IgD-negative memory B cell (primary cell): Measurements from ENCODE around the gene ZFP30. TPM values are rescaled to one million over a fixed set of nuclear protein-coding genes. Genes with fewer than 3 reads are reported as not detected.

ENCODE experiments used
- H3K27ac Mint-ChIP-seq, 3 donors: one replicate each; pipeline ENCODE4 v1.8.0; 2020 to 2022; ENCODE audit warnings: mild to moderate bottlenecking in 3 of 3, mixed read lengths in 3 of 3, moderate library complexity in 1 of 3
- H3K27me3 Mint-ChIP-seq: one replicate; pipeline ENCODE4 v1.8.0; 2021; ENCODE audit warnings: mixed read lengths
- H3K36me3 Mint-ChIP-seq: one replicate; pipeline ENCODE4 v1.8.0; 2020; ENCODE audit warnings: mild to moderate bottlenecking, mixed read lengths
- H3K4me1 Mint-ChIP-seq, 3 donors: one replicate each; pipeline ENCODE4 v1.8.0; 2020 to 2022; ENCODE audit warnings: mixed read lengths in 3 of 3, mild to moderate bottlenecking in 1 of 3
- H3K4me3 Mint-ChIP-seq, 4 donors: one replicate each; pipeline ENCODE4 v1.8.0; 2020 to 2022; ENCODE audit warnings: mild to moderate bottlenecking in 4 of 4, mixed read lengths in 4 of 4, moderate library complexity in 3 of 4
- H3K9me3 Mint-ChIP-seq, 3 donors: one replicate each; pipeline ENCODE4 v1.8.0; 2020 to 2021; ENCODE audit warnings: mixed read lengths in 3 of 3, mild to moderate bottlenecking in 1 of 3
- polyA plus RNA-seq: library from polyadenylated mRNA; unstranded; fragments of 300-500 nt; fragmentation: Illumina TruSeq; gene quantifications from one replicate; pipeline ENCODE4 v1.2.3, GENCODE V29; 2021

Gene ZFP30
- polyA plus RNA-seq, 1 donor from 2014 or later, result 2.4 TPM

DNA sequence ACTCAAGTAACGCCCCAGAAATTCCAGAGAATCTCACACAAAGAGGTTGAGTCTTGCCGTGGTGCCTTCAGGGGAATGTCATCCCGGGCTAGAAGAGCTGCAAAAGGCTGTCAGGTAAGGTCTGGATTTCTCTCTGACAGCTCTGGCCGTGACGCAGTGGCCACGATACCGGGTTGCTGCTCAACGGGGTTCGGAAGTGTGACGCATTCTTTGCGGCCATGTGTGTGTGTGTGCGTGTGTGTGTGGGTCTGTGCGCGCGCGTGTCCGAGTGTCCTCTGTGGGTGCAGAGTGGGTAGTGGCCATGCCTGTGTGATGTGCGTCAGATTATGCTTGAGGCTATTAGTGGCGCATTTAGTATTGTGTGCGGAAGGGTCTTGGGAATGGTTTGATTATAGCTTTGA lies 60.3 kb downstream of the ZFP30 start:
- Mint-ChIP-seq H3K4me1 (peaks cover 17 to 22% (median 20%) of the 10 kb centered on the region in 3 donors), H3K36me3 (peaks cover 18% of the 10 kb centered on the region), H3K27ac (peak overlapping the region; percentile 81 to 98 (median 97)), H3K27me3 (no peaks in the 10 kb centered on the region), H3K4me3 (peak overlapping the region; percentile 97 to 99 (median 98)), H3K9me3 (peaks cover 5 to 17% (median 14%) of the 10 kb centered on the region in 3 donors)

DNA sequence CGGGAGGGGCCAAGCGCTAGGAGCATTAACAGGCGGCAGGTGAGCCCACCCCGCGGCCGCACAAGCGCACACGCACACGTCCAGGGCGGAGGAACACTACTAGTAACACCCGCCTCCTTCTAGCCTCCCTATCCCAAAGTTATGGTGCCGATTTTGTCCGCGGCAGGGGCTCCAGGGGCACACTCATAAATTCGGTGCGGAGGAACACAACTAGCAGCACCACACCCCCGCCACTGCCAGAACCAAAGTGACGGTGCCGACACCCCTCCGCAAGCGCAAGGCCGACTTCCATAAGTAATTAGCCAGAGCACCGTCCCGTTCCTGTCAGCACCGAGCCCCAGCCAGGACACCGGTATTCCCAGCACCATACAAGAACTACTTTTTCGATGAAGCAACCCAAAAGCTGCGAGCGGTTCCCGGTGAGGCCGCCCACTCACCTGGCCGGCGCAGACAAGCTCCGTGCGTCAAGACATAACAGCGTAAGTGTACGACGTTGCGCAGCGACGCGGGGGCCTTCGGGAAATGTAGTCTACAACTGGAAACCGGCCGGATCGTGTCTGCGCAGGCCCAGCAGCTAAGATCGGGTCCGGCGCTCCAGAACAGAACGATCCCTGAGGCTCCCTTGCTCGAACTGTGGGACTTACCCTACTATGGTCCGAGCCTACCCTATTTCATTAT lies 60.8 kb downstream of the ZFP30 start, which contains the start of the genes ZNF540 and ZNF571:
ZNF540 (plus strand) TSS at position 573 of the 678 bp plus-strand sequence. CDS start 3,572 bp downstream, outside the sequence.
ZNF571 (minus strand) TSS at position 489 of the 678 bp plus-strand sequence. CDS start 8,116 bp downstream, outside the sequence.
- H3K9me3 Mint-ChIP-seq, result peaks cover 5 to 17% (median 13%) of the 10 kb centered on the region in 3 donors
- H3K36me3 Mint-ChIP-seq, result peaks cover 15% of the 10 kb centered on the region
- peak within 1 kb of the TSS; percentile 97 to 99 (median 98) for H3K4me3 Mint-ChIP-seq

DNA sequence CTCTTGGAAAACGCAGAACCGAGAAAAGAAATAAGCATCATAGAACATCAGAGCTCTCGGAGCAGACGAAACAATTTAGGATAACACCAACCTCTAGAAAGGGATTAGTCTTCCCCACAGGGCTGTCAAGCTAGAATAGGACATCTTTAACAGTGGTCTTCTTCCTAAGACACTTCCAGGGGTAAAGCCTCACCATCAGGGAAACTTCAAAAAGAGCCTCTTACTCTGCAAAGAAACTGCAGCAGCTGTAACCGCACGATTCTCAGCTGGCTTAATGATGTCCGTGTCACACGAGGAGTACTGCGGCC lies 61.3 kb downstream of the ZFP30 start:
- Mint-ChIP-seq H3K27me3 (no peaks in the 10 kb centered on the region), H3K4me3 (peak overlapping the region; percentile 97 to 99 (median 98)), H3K9me3 (peaks cover 4 to 19% (median 8%) of the 10 kb centered on the region in 3 donors)

More for the DNA sequence above, 60.8 kb downstream of the ZFP30 start, which contains the start of the genes ZNF540 and ZNF571:
- H3K4me1 Mint-ChIP-seq, result peaks cover 17 to 22% (median 20%) of the 10 kb centered on the region in 3 donors
- H3K27me3 Mint-ChIP-seq, result no peaks in the 10 kb centered on the region
- peak within 1 kb of the TSS; percentile 81 to 98 (median 97) for H3K27ac Mint-ChIP-seq

DNA sequence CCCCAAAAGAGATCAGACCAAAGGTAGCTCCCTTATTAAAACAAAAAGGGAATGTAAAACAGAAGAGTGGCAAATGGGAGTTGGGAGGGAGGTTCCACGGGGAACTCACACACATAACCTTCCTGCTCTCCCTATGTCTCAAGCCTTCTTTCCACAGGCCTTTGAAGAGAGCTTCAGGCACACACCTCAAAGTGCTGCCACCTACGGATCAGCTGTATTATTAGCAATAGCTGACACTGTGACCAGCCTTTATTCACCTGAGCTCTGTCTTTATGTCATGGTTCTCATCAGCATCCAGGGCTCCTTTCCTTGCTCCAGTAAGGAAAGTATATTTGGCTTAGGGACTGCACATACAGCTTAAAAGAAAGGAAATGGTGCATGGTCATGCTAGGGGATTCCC lies 71.9 kb downstream of the ZFP30 start:
- no peak overlapping the region for H3K4me3 Mint-ChIP-seq
- H3K27me3 Mint-ChIP-seq, result no peaks in the 10 kb centered on the region
- peaks cover 0 to 2% (median 0%) of the 10 kb centered on the region in 3 donors for H3K4me1 Mint-ChIP-seq
- H3K9me3 Mint-ChIP-seq, result peaks cover 18 to 42% (median 37%) of the 10 kb centered on the region in 3 donors
- H3K36me3 Mint-ChIP-seq, result peaks cover 43% of the 10 kb centered on the region
- H3K27ac Mint-ChIP-seq, result no peak overlapping the region

More for the DNA sequence above, 61.3 kb downstream of the ZFP30 start:
- Mint-ChIP-seq H3K27ac (peak overlapping the region; percentile 81 to 98 (median 97)), H3K4me1 (peaks cover 19 to 22% (median 20%) of the 10 kb centered on the region in 3 donors), H3K36me3 (peaks cover 14% of the 10 kb centered on the region)

DNA sequence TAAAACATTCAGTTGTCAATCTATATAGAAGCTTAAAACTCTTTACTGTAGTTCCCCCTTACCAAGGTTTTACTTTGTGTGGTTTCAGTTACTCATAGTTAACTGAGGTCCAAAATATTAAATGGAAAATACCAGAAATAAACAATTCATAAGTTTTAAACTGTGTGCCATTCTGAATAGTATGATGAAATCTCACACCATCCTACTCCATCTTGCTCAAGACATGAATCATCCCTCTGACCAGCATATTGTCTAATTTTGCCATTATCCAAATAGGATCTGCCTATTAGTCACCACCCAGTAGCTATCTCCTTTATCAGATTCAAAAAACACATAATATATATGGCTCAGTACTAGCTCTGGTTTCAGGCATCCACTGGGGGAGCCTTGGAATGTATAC lies 83.1 kb downstream of the ZFP30 start:
- no peaks in the 10 kb centered on the region for H3K27me3 Mint-ChIP-seq
- peaks cover 15 to 67% (median 50%) of the 10 kb centered on the region in 3 donors for H3K9me3 Mint-ChIP-seq
- no peak overlapping the region for H3K4me3 Mint-ChIP-seq
- H3K36me3 Mint-ChIP-seq, result peaks cover 35% of the 10 kb centered on the region
- no peaks in the 10 kb centered on the region for H3K4me1 Mint-ChIP-seq
- H3K27ac Mint-ChIP-seq, result no peak overlapping the region

DNA sequence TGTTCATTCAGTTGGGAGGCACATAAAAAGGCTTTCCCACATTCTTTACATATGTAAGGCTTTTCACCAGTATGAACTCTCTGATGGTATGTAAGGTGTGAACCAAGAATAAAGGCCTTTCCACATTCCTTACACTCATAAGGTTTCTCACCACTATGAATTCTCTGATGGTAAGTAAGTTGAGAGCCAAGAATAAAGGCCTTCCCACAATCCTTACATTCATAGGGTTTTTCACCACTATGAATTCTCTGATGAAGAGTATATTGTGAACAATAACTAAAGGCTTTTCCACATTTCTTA lies 89.9 kb downstream of the ZFP30 start:
- Mint-ChIP-seq H3K4me1 (no peaks in the 10 kb centered on the region), H3K9me3 (peaks cover 18 to 60% (median 53%) of the 10 kb centered on the region in 3 donors), H3K36me3 (peaks cover 36% of the 10 kb centered on the region), H3K27me3 (no peaks in the 10 kb centered on the region), H3K4me3 (no peak overlapping the region), H3K27ac (no peak overlapping the region)

DNA sequence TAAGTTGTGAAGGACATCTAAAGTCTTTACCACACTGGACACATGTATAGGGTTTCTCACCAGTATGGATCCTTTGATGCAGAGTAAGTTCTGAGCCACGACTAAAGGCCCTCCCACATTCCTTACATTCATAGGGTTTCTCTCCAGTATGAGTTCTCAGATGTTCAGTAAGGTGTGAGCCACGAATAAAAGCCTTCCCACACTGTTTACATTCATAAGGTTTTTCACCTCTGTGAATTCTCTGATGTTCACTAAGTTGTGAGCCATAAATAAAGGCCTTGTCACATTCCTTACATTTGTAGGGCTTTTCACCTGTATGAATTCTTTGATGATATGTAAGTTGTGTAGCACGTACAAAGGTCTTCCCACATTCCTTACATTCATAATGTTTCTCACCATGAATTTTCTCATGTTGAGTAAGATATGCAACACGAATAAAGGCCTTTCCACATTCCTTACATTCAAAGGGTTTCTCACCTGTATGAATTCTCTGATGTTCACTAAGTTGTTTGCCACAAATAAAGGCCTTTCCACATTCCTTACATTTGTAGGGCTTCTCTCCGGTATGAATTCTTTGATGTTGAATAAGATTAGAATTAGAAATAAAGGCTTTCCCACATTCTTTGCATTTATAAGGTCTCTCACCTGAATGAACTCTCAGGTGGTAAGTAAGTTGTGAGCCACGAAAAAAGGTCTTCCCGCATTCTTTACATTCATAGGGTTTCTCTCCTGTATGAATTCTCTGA lies 90.5 kb downstream of the ZFP30 start:
- H3K4me1 Mint-ChIP-seq, result no peaks in the 10 kb centered on the region
- peaks cover 36% of the 10 kb centered on the region for H3K36me3 Mint-ChIP-seq
- no peak overlapping the region for H3K27ac Mint-ChIP-seq
- peaks cover 16 to 56% (median 50%) of the 10 kb centered on the region in 3 donors for H3K9me3 Mint-ChIP-seq
- no peak overlapping the region for H3K4me3 Mint-ChIP-seq
- H3K27me3 Mint-ChIP-seq, result no peaks in the 10 kb centered on the region

Other genes with a start within 250 kb of the ZFP30 start
- 4.5 TPM for gene ZNF569, start 188.0 kb downstream of the ZFP30 start, polyA plus RNA-seq
- 4.3 TPM for gene ZNF570, start 186.1 kb downstream of the ZFP30 start, polyA plus RNA-seq
- 1.9 TPM for gene ZNF793, start 148.5 kb downstream of the ZFP30 start, polyA plus RNA-seq
- 6.9 TPM for gene ZNF571, start 60.7 kb downstream of the ZFP30 start, polyA plus RNA-seq
- gene ZNF540, start 60.6 kb downstream of the ZFP30 start, polyA plus RNA-seq, result 5.1 TPM
- gene ZNF607, start 64.3 kb upstream of the ZFP30 start, polyA plus RNA-seq, result 6.7 TPM
- 10.0 TPM for gene ZNF573, start 124.1 kb upstream of the ZFP30 start, polyA plus RNA-seq